SHP77 (cell line): ENCODE data around the gene STK16.

Experiments
- DNase-seq, 2 experiments: peaks; one replicate each; lab custom pipeline; 2025; lab: John Stamatoyannopoulos, UW

The STK16 gene

GRCh38 chr2:219213486-219214071, 31.7 kb upstream of the STK16 start:
- no peak for DNase-seq

GRCh38 chr2:219214141-219214540, 31.1 kb upstream of the STK16 start:
- no peak for DNase-seq

GRCh38 chr2:219214786-219215185, 30.5 kb upstream of the STK16 start:
- no peak for DNase-seq

- DNase-seq = no peak
These were observed 29.3 kb upstream of the STK16 start for GRCh38 chr2:219215871-219216534.

- DNase-seq = no peak
These were observed 28.8 kb upstream of the STK16 start for GRCh38 chr2:219216535-219216915.

GRCh38 chr2:219218217-219218731, 27.0 kb upstream of the STK16 start:
- DNase-seq = peak in 1 of 2 experiments; percentile 65

- DNase-seq = peak; percentile 91 to 97
These were observed 26.3 kb upstream of the STK16 start, which contains the start of gene ABCB6 for GRCh38 chr2:219218732-219219701. Gene ABCB6, minus strand, starts transcription at chr2:219218958. Its CDS starts 285 bp downstream, at chr2:219218673.

- no peak for DNase-seq
These were observed 25.3 kb upstream of the STK16 start for GRCh38 chr2:219219784-219220532.

- no peak for DNase-seq
These were observed 24.5 kb upstream of the STK16 start for GRCh38 chr2:219220652-219221402.

GRCh38 chr2:219221957-219222518, 23.2 kb upstream of the STK16 start:
- DNase-seq = no peak

GRCh38 chr2:219223831-219224610, 21.3 kb upstream of the STK16 start:
- no peak for DNase-seq

- no peak for DNase-seq
These were observed 19.9 kb upstream of the STK16 start for GRCh38 chr2:219225350-219225749.

- DNase-seq = no peak
These were observed 17.0 kb upstream of the STK16 start for GRCh38 chr2:219228041-219228910.

- DNase-seq = no peak
These were observed 16.4 kb upstream of the STK16 start for GRCh38 chr2:219228911-219229304.

GRCh38 chr2:219229305-219230058, 15.8 kb upstream of the STK16 start, which contains the start of the genes ANKZF1 and ATG9A:
Gene ANKZF1, plus strand, starts transcription at chr2:219229806. Its CDS starts 452 bp downstream, at chr2:219230258.
Gene ATG9A, minus strand, starts transcription at chr2:219229636. Its CDS starts 1,612 bp downstream, at chr2:219228024.
- peak; percentile 97 to 98 for DNase-seq

- peak in 1 of 2 experiments; percentile 35 for DNase-seq
These were observed 15.2 kb upstream of the STK16 start for GRCh38 chr2:219230059-219230540.

GRCh38 chr2:219234331-219234730, 10.9 kb upstream of the STK16 start:
- DNase-seq = no peak
